ENCODE data around the gene STK26.

Gene STK26

DNA sequence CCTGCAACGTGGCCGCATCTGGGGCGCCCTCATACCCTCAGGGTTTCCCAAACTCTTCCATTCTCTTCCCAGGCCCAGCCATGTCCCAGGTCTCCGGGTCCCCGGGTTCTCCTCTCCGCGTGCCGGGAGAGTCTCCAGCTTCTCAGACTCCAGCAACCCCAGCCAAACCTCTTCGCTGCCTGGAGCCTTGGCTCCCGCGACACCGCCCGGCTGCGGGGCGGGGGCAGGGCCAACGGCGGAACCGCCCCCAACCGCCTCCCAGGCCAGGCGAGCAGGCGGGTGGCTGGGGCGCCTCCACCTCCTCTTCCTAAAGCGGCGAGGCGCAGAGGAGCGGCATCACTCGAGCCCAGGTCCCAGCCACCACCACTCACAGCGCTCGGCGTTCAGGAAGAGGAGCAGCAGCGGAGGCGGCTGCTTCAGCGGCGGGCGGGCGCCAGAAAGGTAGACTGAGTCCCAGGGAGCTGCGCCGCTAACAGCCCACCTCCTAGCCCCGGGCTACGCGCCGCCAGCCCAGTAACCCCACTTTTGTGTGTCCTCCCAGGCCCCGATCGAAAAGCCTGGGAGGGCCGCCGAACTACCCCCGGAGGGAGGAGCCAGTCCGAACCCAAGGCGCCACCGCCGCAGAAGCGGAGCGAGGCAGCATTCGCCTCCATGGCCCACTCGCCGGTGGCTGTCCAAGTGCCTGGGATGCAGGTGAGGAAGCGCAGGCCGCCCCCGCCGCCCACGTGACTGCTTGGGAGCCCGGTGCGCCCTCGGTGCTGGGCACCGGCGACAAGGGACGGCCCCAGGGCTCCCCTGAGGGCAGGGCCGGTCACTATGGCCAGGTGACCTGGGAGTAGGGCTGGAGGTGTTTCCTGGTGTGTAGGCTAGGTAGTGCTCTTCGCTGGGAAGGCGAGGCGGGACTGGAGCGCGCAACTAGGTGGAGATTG lies at the start of gene STK26:
TSS of gene STK26 (plus strand) at position 336 of the 929 bp plus-strand sequence. CDS start at position 652, 316 bp downstream.
- DNase-seq (ENCODE audit: extremely low read depth, insufficient read length), result peak; percentile 86
- H3K36me3 ChIP-seq (ENCODE audit: control insufficient read depth, insufficient read depth, low read length), result no peaks in the 10 kb centered on the region
- H3K27me3 ChIP-seq (replicated peaks; ENCODE audit: control insufficient read depth, insufficient read depth, low read length), result no peaks in the 10 kb centered on the region
- peak within 1 kb of the TSS; percentile 85 for H3K4me3 ChIP-seq (replicated peaks; ENCODE audit: low read depth, low read length)
- no peak for TF ChIP-seq CTCF (IDR thresholded peaks at IDR 0.05; ENCODE audit: insufficient read depth, low read length, poor library complexity, severe bottlenecking)

DNA sequence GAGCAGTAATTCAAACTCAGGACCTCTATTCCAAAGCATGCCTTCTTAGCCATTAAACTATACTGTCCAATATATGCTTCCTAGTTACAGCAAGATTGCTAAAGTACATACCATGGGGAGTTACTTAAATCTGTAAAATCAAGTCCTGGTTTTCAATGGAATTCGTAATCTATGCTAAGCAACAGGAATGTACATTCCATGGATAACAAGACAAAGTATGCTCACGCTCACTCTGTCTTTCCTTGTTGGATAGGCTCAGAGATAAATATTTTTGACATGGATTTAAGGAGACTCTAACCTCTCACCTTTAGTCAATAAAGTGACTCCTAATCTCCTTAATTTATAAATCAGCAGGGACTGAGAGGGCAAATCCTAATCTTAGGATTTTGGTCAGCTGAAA lies 47.3 kb upstream of the STK26 start:
- no peak for TF ChIP-seq CTCF (IDR thresholded peaks at IDR 0.05; ENCODE audit: insufficient read depth, low read length, poor library complexity, severe bottlenecking)
- DNase-seq (ENCODE audit: extremely low read depth, insufficient read length), result no peak
- Histone ChIP-seq H3K27me3 (replicated peaks; ENCODE audit: control insufficient read depth, insufficient read depth, low read length) (no peaks in the 10 kb centered on the region), H3K36me3 (ENCODE audit: control insufficient read depth, insufficient read depth, low read length) (no peaks in the 10 kb centered on the region), H3K4me3 (replicated peaks; ENCODE audit: low read depth, low read length) (no peak overlapping the region)

GRCh38 chrX:131977619-131978018 lies 45.5 kb upstream of the STK26 start:
- H3K36me3 ChIP-seq (ENCODE audit: control insufficient read depth, insufficient read depth, low read length), result no peaks in the 10 kb centered on the region
- no peaks in the 10 kb centered on the region for H3K27me3 ChIP-seq (replicated peaks; ENCODE audit: control insufficient read depth, insufficient read depth, low read length)
- H3K4me3 ChIP-seq (replicated peaks; ENCODE audit: low read depth, low read length), result no peak overlapping the region
- no peak for DNase-seq (ENCODE audit: extremely low read depth, insufficient read length)
- TF ChIP-seq CTCF (IDR thresholded peaks at IDR 0.05; ENCODE audit: insufficient read depth, low read length, poor library complexity, severe bottlenecking), result no peak

- H3K27me3 ChIP-seq (replicated peaks; ENCODE audit: control insufficient read depth, insufficient read depth, low read length), result no peaks in the 10 kb centered on the region
- no peak overlapping the region for H3K4me3 ChIP-seq (replicated peaks; ENCODE audit: low read depth, low read length)
- no peaks in the 10 kb centered on the region for H3K36me3 ChIP-seq (ENCODE audit: control insufficient read depth, insufficient read depth, low read length)
- TF ChIP-seq CTCF (IDR thresholded peaks at IDR 0.05; ENCODE audit: insufficient read depth, low read length, poor library complexity, severe bottlenecking), result no peak
- DNase-seq (ENCODE audit: extremely low read depth, insufficient read length), result no peak
Measured at GRCh38 chrX:131979116-131979515, 44.0 kb upstream of the STK26 start.

GRCh38 chrX:131985526-131986049 lies 37.5 kb upstream of the STK26 start:
- DNase-seq (ENCODE audit: extremely low read depth, insufficient read length), result no peak
- Histone ChIP-seq H3K36me3 (ENCODE audit: control insufficient read depth, insufficient read depth, low read length) (no peaks in the 10 kb centered on the region), H3K27me3 (replicated peaks; ENCODE audit: control insufficient read depth, insufficient read depth, low read length) (no peaks in the 10 kb centered on the region; the same call in 1 of the 2 replicates), H3K4me3 (replicated peaks; ENCODE audit: low read depth, low read length) (no peak overlapping the region)
- TF ChIP-seq CTCF (IDR thresholded peaks at IDR 0.05; ENCODE audit: insufficient read depth, low read length, poor library complexity, severe bottlenecking), result no peak
